GM12878 (cell line): ENCODE measurements around the gene PML. TPM values are rescaled to one million over a fixed set of nuclear protein-coding genes. Genes with fewer than 3 reads are reported as not detected.

Experiments used
- CBX5 ChIP-seq: sonication (generic); IDR thresholded peaks from 2 replicates; pipeline ENCODE4 v1.6.1; 2016; ENCODE audit warnings: low read depth, moderate library complexity, mild to moderate bottlenecking, inconsistent platforms
- CHD2 ChIP-seq: IDR thresholded peaks from 2 replicates; pipeline ENCODE4 v1.6.1; 2011; ENCODE audit warnings: low read depth, low read length, improper control_type of control experiment, borderline replicate concordance
- EGR1 ChIP-seq, 2 experiments: IDR thresholded peaks; 1 replicate in 1 of 2; 2 replicates in 1 of 2; pipeline ENCODE4 v1.6.1; 2011 to 2012; ENCODE audit warnings: low read depth in 2 of 2, low read length in 2 of 2, borderline replicate concordance in 1 of 2, mild to moderate bottlenecking in 1 of 2, moderate library complexity in 1 of 2
- EP300 ChIP-seq, 2 experiments: fragments of 150-350 bp in 1 of 2; IDR thresholded peaks; 2 replicates each; pipeline ENCODE4 v1.6.1; 2011 to 2012; ENCODE audit warnings: low read depth in 2 of 2, low read length in 2 of 2, borderline replicate concordance in 1 of 2, improper control_type of control experiment in 1 of 2, inconsistent platforms in 1 of 2; ENCODE audit not compliant: control insufficient read depth in 1 of 2
- FOXK2 ChIP-seq: fragments of 450-650 bp; IDR thresholded peaks from 2 replicates; pipeline ENCODE4 v1.6.1; 2017; ENCODE audit warnings: mild to moderate bottlenecking, moderate library complexity
- HDAC2 ChIP-seq: fragments of 200-600 bp; sonication (generic); IDR thresholded peaks from 2 replicates; pipeline ENCODE4 v1.6.1; 2017
- HDAC6 ChIP-seq: fragments of 200-600 bp; sonication (generic); IDR thresholded peaks from one replicate; pipeline ENCODE4 v1.8.0; 2017; ENCODE audit warnings: antibody characterized with exemption; ENCODE audit not compliant: unreplicated experiment
- IKZF2 ChIP-seq, 2 experiments: fragments of 450-650 bp; IDR thresholded peaks; 2 replicates each; pipeline ENCODE4 v1.6.1; 2017; ENCODE audit warnings: mild to moderate bottlenecking in 2 of 2, moderate library complexity in 2 of 2
- KAT2A ChIP-seq: conservative IDR thresholded peaks from 2 replicates; pipeline ENCODE4 v1.6.1; 2011; ENCODE audit warnings: low read depth, low read length; ENCODE audit not compliant: control insufficient read depth
- MYC ChIP-seq: IDR thresholded peaks from 2 replicates; pipeline ENCODE4 v1.6.1; 2011; ENCODE audit warnings: mild to moderate bottlenecking, low read length, moderate library complexity, inconsistent platforms; ENCODE audit not compliant: insufficient read depth, insufficient replicate concordance, insufficient read length, severe bottlenecking
- NRF1 ChIP-seq: conservative IDR thresholded peaks from 2 replicates; pipeline ENCODE4 v1.6.1; 2011; ENCODE audit warnings: mild to moderate bottlenecking, low read depth, low read length, improper control_type of control experiment
- PAX8 ChIP-seq: fragments of 450-650 bp; IDR thresholded peaks from 2 replicates; pipeline ENCODE4 v1.6.1; 2017; ENCODE audit warnings: mild to moderate bottlenecking, moderate library complexity
- RELA ChIP-seq: fragments of 450-650 bp; IDR thresholded peaks from 2 replicates; pipeline ENCODE4 v1.8.0; 2014; ENCODE audit warnings: borderline replicate concordance; ENCODE audit not compliant: partially characterized antibody
- SMARCA5 ChIP-seq: fragments of 450-650 bp; IDR thresholded peaks from 2 replicates; pipeline ENCODE4 v1.6.1; 2017; ENCODE audit warnings: mild to moderate bottlenecking
- TAF1 ChIP-seq: IDR thresholded peaks from 2 replicates; pipeline ENCODE4 v1.6.1; 2011; ENCODE audit warnings: mild to moderate bottlenecking, low read depth, low read length, borderline replicate concordance
- YBX1 ChIP-seq: fragments of 450-650 bp; IDR thresholded peaks from 2 replicates; pipeline ENCODE4 v1.6.1; 2016; ENCODE audit warnings: antibody characterized with exemption
- polyA plus RNA-seq, 11 experiments: library from polyadenylated mRNA; depleted of rRNA in 4 of 11; unstranded in 6 of 11; stranded (reverse) in 5 of 11; fragments of >200 nt; fragmentation: Nextera tagmentation in 4 of 11; fragmentation: Illumina TruSeq in 1 of 11; extraction: Ambion mirVana in 4 of 11; extraction: Trizol in 1 of 11; gene quantifications; 1 replicate in 1 of 11; 2 replicates in 10 of 11; pipeline versions ENCODE4 v1.2.1 to v1.2.3, GENCODE V29; 2011 to 2016; ENCODE audit warnings: inconsistent platforms in 2 of 11, missing spikeins in 2 of 11, low read depth in 1 of 11
- total RNA-seq, 4 experiments: library from RNA; depleted of rRNA in 3 of 4; stranded (reverse); fragments of >200 nt in 3 of 4; fragmentation: Illumina TruSeq in 1 of 4; extraction: Trizol in 1 of 4; gene quantifications; 2 replicates each; pipeline versions ENCODE4 v1.2.1 to v1.2.3, GENCODE V29; 2013 to 2021
- TF ChIP-seq, protein P1 (sequence below): fragments of 450-650 bp; IDR thresholded peaks from 2 replicates; pipeline ENCODE4 v1.6.1; 2014; ENCODE audit warnings: mild to moderate bottlenecking
- TF ChIP-seq, protein P2 (sequence below): IDR thresholded peaks from 2 replicates; pipeline ENCODE4 v1.6.1; 2012; ENCODE audit warnings: low read depth, low read length, improper control_type of control experiment
- TF ChIP-seq, protein P3 (sequence below): fragments of 450-650 bp; conservative IDR thresholded peaks from 2 replicates; pipeline ENCODE4 v1.6.1; 2017; ENCODE audit warnings: mild to moderate bottlenecking, moderate library complexity
- TF ChIP-seq, protein P4 (sequence below): IDR thresholded peaks from 2 replicates; pipeline ENCODE4 v1.6.1; 2011; ENCODE audit warnings: low read depth, low read length, improper control_type of control experiment, borderline replicate concordance
- TF ChIP-seq, protein P5 (sequence below): fragments of 150-350 bp; IDR thresholded peaks from 2 replicates; pipeline ENCODE4 v1.6.1; 2016; ENCODE audit warnings: low read depth, low read length

The PML gene
- total and polyA plus RNA-seq, 10 of the 15 experiments (the other 5 are each of a cell fraction or from before 2014, with no cell fraction given), result 8.5 to 95.5 (median 30.8) TPM

DNA sequence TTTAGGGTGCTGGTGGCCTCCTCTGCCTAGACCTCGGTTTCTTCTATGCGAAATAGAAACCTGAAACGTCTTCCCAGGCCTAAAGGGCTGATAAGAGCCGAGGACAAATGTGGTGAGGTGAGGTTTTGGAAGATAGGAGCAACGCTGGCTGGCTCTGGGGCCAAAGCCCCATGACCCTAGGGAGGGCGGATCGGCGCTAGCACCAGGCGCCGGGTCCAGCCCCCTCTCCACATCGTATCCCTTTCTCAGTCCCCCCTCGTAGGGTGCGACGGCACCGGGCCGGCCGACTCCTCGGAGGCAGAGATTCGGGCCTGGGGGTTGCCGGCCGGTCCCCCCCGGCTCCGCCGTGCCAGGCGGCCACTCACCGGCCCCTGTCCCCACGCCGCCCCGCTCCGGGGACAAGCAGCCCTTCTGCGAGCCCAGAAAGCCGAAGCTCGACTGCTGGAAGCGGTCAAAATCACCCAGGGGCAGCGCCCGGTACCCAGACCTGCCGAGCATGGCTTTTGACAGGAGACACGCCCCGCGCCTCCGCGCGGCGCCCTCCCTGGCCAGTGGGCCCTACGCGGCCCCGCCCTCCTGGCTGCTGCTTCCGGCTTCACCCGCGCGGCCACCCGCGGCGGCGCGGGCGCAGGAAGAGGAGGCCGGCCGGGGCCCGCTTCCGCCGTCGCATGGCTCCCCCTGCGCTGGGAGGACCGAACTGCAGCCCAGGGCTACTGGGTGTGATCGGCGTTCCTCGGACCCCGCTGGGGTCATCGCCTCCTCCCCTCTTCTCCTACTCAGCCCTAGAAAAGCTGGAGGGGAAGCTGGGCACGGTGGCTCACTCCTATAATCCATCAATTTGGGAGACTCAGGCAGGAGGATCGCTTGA is 2.6 kb upstream of the PML start, which contains the start of gene STOML1 (continued):
- TF ChIP-seq, protein P1, sequence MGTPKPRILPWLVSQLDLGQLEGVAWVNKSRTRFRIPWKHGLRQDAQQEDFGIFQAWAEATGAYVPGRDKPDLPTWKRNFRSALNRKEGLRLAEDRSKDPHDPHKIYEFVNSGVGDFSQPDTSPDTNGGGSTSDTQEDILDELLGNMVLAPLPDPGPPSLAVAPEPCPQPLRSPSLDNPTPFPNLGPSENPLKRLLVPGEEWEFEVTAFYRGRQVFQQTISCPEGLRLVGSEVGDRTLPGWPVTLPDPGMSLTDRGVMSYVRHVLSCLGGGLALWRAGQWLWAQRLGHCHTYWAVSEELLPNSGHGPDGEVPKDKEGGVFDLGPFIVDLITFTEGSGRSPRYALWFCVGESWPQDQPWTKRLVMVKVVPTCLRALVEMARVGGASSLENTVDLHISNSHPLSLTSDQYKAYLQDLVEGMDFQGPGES, result peak; percentile 60
- TF ChIP-seq, protein P2, sequence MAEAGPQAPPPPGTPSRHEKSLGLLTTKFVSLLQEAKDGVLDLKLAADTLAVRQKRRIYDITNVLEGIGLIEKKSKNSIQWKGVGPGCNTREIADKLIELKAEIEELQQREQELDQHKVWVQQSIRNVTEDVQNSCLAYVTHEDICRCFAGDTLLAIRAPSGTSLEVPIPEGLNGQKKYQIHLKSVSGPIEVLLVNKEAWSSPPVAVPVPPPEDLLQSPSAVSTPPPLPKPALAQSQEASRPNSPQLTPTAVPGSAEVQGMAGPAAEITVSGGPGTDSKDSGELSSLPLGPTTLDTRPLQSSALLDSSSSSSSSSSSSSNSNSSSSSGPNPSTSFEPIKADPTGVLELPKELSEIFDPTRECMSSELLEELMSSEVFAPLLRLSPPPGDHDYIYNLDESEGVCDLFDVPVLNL, result peak; percentile 31; the same call in 1 of the 2 replicates
- TF ChIP-seq EGR1 (IDR thresholded peaks at IDR 0.05; ENCODE audit: borderline replicate concordance in 1 of 2, low read depth in 2 of 2, low read length in 2 of 2), result peak in 1 of 2 experiments; percentile 93; a peak in 2 of 3 replicates
- TF ChIP-seq FOXK2, result no peak
- no peak for TF ChIP-seq EP300 (IDR thresholded peaks at IDR 0.05; ENCODE audit: borderline replicate concordance in 1 of 2, control insufficient read depth in 1 of 2, low read depth in 2 of 2, low read length in 2 of 2)
- no peak for TF ChIP-seq HDAC6
- no peak for TF ChIP-seq CHD2
- TF ChIP-seq YBX1, result no peak
- TF ChIP-seq PAX8, result no peak
- TF ChIP-seq, protein P3, sequence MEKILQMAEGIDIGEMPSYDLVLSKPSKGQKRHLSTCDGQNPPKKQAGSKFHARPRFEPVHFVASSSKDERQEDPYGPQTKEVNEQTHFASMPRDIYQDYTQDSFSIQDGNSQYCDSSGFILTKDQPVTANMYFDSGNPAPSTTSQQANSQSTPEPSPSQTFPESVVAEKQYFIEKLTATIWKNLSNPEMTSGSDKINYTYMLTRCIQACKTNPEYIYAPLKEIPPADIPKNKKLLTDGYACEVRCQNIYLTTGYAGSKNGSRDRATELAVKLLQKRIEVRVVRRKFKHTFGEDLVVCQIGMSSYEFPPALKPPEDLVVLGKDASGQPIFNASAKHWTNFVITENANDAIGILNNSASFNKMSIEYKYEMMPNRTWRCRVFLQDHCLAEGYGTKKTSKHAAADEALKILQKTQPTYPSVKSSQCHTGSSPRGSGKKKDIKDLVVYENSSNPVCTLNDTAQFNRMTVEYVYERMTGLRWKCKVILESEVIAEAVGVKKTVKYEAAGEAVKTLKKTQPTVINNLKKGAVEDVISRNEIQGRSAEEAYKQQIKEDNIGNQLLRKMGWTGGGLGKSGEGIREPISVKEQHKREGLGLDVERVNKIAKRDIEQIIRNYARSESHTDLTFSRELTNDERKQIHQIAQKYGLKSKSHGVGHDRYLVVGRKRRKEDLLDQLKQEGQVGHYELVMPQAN, result peak; percentile 94
- TF ChIP-seq, protein P4, sequence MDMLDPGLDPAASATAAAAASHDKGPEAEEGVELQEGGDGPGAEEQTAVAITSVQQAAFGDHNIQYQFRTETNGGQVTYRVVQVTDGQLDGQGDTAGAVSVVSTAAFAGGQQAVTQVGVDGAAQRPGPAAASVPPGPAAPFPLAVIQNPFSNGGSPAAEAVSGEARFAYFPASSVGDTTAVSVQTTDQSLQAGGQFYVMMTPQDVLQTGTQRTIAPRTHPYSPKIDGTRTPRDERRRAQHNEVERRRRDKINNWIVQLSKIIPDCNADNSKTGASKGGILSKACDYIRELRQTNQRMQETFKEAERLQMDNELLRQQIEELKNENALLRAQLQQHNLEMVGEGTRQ, result no peak
- TF ChIP-seq MYC, result no peak
- TF ChIP-seq TAF1, result peak; percentile 70
- TF ChIP-seq HDAC2, result no peak
- TF ChIP-seq KAT2A, result no peak
- TF ChIP-seq NRF1, result peak; percentile 25; the same call in 1 of the 2 replicates
- TF ChIP-seq IKZF2 (IDR thresholded peaks at IDR 0.05), result no peak
- TF ChIP-seq, protein P5, sequence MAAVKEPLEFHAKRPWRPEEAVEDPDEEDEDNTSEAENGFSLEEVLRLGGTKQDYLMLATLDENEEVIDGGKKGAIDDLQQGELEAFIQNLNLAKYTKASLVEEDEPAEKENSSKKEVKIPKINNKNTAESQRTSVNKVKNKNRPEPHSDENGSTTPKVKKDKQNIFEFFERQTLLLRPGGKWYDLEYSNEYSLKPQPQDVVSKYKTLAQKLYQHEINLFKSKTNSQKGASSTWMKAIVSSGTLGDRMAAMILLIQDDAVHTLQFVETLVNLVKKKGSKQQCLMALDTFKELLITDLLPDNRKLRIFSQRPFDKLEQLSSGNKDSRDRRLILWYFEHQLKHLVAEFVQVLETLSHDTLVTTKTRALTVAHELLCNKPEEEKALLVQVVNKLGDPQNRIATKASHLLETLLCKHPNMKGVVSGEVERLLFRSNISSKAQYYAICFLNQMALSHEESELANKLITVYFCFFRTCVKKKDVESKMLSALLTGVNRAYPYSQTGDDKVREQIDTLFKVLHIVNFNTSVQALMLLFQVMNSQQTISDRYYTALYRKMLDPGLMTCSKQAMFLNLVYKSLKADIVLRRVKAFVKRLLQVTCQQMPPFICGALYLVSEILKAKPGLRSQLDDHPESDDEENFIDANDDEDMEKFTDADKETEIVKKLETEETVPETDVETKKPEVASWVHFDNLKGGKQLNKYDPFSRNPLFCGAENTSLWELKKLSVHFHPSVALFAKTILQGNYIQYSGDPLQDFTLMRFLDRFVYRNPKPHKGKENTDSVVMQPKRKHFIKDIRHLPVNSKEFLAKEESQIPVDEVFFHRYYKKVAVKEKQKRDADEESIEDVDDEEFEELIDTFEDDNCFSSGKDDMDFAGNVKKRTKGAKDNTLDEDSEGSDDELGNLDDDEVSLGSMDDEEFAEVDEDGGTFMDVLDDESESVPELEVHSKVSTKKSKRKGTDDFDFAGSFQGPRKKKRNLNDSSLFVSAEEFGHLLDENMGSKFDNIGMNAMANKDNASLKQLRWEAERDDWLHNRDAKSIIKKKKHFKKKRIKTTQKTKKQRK, result no peak
- no peak for TF ChIP-seq CBX5
- peak; percentile 71 for TF ChIP-seq RELA
- TF ChIP-seq SMARCA5, result peak; percentile 83
